ENCODE results near the gene LAYN.

Gene LAYN

GRCh38 chr11:111522426-111522825 is 18.1 kb upstream of the LAYN start:
- TF ChIP-seq, protein P1, sequence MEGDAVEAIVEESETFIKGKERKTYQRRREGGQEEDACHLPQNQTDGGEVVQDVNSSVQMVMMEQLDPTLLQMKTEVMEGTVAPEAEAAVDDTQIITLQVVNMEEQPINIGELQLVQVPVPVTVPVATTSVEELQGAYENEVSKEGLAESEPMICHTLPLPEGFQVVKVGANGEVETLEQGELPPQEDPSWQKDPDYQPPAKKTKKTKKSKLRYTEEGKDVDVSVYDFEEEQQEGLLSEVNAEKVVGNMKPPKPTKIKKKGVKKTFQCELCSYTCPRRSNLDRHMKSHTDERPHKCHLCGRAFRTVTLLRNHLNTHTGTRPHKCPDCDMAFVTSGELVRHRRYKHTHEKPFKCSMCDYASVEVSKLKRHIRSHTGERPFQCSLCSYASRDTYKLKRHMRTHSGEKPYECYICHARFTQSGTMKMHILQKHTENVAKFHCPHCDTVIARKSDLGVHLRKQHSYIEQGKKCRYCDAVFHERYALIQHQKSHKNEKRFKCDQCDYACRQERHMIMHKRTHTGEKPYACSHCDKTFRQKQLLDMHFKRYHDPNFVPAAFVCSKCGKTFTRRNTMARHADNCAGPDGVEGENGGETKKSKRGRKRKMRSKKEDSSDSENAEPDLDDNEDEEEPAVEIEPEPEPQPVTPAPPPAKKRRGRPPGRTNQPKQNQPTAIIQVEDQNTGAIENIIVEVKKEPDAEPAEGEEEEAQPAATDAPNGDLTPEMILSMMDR (IDR thresholded peaks at IDR 0.05; ENCODE audit: extremely low read depth, missing control alignments), result no peak
- DNase-seq (ENCODE audit: low spot score), result no peak

DNA sequence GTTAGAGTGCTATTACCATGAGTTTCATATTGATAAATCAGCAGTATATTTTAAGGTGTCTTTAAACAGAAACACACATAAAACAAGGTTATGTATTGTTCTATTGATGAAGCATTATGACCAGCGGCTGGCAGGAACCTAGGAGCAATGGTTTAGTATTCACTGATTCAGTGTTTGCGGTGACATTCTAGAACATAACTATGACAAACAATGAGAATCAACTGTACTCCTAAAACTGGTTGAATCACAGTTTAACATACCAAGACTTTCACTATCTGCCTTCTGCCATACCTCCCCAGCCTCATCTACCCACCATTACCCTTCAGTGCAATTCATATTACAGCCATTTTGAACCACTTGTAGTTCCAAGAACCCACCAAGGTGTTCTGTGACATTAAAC is 17.2 kb upstream of the LAYN start:
- DNase-seq (ENCODE audit: low spot score), result no peak
- TF ChIP-seq, protein P1 (IDR thresholded peaks at IDR 0.05; ENCODE audit: extremely low read depth, missing control alignments), result no peak

DNA sequence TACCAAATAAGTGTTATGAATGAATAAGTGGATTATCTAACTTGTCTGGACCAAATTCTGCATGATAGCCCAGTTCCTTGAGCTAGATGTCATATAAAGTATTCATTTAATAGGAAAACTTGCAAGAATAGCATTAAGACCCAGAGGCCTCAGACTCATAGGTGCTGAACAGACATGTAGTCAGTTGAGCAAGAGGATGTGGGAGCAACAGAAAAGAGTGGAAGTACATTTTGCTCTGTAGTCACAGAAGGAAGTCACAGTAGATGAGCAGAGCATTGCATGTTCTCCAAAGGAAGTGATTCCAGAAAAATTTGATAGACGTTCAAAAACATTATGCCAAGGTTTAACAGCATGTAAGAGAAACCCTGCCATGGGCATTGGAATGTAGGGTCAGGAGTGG is 16.5 kb upstream of the LAYN start:
- DNase-seq (ENCODE audit: low spot score), result no peak
- TF ChIP-seq, protein P1 (IDR thresholded peaks at IDR 0.05; ENCODE audit: extremely low read depth, missing control alignments), result no peak

DNA sequence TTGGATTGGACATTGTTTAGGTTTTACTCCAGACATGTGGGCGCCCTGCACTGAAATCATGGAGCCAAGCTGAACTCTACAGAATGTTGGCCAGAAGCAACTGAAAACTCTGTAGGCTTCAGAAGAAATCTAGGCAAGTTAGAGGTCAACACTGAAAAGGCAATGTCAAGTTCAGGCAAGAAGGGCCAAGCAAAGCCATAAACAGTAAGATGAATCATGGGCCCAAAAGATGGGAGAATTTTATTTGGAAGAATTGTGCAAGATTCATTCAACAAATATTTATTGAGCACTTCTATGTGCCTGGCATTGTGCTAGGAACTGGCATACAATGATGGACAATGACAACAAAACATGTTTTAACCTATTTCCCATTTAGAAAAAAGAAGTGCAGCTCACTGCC is 15.1 kb upstream of the LAYN start:
- no peak for DNase-seq (ENCODE audit: low spot score)
- TF ChIP-seq, protein P1 (IDR thresholded peaks at IDR 0.05; ENCODE audit: extremely low read depth, missing control alignments), result no peak

GRCh38 chr11:111526501-111526900 is 14.0 kb upstream of the LAYN start:
- DNase-seq (ENCODE audit: low spot score), result no peak
- TF ChIP-seq, protein P1 (IDR thresholded peaks at IDR 0.05; ENCODE audit: extremely low read depth, missing control alignments), result no peak

DNA sequence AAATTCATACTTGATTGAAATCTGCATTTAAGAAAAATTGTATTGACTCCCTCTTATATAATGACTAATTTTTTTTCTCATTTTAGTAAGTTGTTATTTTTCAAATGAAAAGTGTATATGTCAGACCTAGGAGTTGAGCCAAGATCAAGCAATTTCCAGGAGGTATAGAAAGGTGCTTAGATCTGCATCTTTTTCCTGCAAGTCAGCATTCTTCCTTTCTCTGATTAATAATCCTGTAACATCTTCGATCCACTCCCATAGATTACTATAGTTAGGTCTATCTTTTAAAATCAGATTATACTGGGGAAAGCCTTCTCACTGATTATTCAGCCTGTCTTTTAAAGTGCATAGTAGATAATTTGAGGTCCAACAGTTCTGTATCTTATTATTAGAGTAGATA is 13.2 kb upstream of the LAYN start:
- no peak for DNase-seq (ENCODE audit: low spot score)
- TF ChIP-seq, protein P1 (IDR thresholded peaks at IDR 0.05; ENCODE audit: extremely low read depth, missing control alignments), result no peak

- TF ChIP-seq, protein P1 (IDR thresholded peaks at IDR 0.05; ENCODE audit: extremely low read depth, missing control alignments), result no peak
- no peak for DNase-seq (ENCODE audit: low spot score)
Measured at GRCh38 chr11:111528557-111528956, 12.0 kb upstream of the LAYN start.

Data from GM20000 (cell line).